BLaER1 (cell line): Measurements from ENCODE around the gene ODAD3.

Experiments used
- H3K27ac ChIP-seq: shearing (Covaris generic); formaldehyde crosslinking; 2 replicates; pipeline ENCODE4 v1.8.1; 2022
- H3K27me3 ChIP-seq: shearing (Covaris generic); formaldehyde crosslinking; 2 replicates; pipeline ENCODE4 v1.8.1; 2022
- H3K36me3 ChIP-seq: shearing (Covaris generic); formaldehyde crosslinking; 2 replicates; pipeline ENCODE4 v1.8.1; 2022
- H3K4me1 ChIP-seq: shearing (Covaris generic); formaldehyde crosslinking; 2 replicates; pipeline ENCODE4 v1.8.1; 2022
- H3K4me2 ChIP-seq: shearing (Covaris generic); formaldehyde crosslinking; 2 replicates; pipeline ENCODE4 v1.8.1; 2022
- H3K4me3 ChIP-seq: shearing (Covaris generic); formaldehyde crosslinking; 2 replicates; pipeline ENCODE4 v1.8.1; 2022
- H3K9ac ChIP-seq: shearing (Covaris generic); formaldehyde crosslinking; 2 replicates; pipeline ENCODE4 v1.8.1; 2022
- H3K9me3 ChIP-seq: shearing (Covaris generic); formaldehyde crosslinking; 2 replicates; pipeline ENCODE4 v1.8.1; 2022
- H4K20me1 ChIP-seq: shearing (Covaris generic); formaldehyde crosslinking; 2 replicates; pipeline ENCODE4 v1.8.1; 2022
- Cebpa-rat ChIP-seq: shearing (Covaris generic); IDR thresholded peaks from 2 replicates; pipeline ENCODE4 v1.8.1; 2022

ODAD3 gene

DNA sequence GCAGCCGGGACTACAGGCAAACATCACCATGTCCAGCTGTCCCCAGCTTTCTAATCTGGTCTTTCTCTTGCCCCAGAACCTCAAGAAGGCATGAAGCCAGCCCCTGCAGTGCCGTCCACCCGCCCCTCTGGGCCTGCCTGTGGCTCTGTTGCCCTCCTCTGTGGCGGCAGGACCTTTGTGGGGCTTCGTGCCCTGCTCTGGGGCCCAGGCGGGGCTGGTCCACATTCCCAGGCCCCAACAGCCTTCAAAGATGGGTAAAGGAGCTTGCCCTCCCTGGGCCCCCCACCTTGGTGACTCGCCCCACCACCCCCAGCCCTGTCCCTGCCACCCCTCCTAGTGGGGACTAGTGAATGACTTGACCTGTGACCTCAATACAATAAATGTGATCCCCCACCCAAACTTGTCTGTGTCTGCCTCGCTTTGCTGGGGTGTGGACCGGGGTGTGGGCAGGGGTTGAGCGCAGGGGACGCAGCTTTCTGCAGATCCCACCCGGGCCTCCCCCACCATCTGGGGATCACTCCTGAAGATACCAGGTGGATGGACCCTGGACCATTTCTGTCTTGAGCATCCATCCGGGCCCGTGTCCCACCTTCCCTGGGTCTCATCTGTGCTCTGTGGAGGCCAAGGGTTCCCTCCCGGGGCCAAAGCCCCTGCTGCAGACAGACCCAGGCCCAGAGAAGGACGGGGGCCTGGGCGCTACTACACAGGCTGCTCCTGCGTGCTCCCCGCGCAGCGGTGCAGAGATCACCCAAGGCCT lies 15.8 kb upstream of the ODAD3 start:
- Histone ChIP-seq H4K20me1 (no peaks in the 10 kb centered on the region; the same call in 1 of the 2 replicates), H3K27ac (no peak overlapping the region), H3K4me2 (no peak overlapping the region), H3K4me1 (peaks cover 7% of the 10 kb centered on the region), H3K9me3 (no peaks in the 10 kb centered on the region), H3K4me3 (no peak overlapping the region), H3K27me3 (no peaks in the 10 kb centered on the region), H3K9ac (no peak overlapping the region), H3K36me3 (peaks cover 53% of the 10 kb centered on the region)
- no peak for TF ChIP-seq Cebpa-rat

DNA sequence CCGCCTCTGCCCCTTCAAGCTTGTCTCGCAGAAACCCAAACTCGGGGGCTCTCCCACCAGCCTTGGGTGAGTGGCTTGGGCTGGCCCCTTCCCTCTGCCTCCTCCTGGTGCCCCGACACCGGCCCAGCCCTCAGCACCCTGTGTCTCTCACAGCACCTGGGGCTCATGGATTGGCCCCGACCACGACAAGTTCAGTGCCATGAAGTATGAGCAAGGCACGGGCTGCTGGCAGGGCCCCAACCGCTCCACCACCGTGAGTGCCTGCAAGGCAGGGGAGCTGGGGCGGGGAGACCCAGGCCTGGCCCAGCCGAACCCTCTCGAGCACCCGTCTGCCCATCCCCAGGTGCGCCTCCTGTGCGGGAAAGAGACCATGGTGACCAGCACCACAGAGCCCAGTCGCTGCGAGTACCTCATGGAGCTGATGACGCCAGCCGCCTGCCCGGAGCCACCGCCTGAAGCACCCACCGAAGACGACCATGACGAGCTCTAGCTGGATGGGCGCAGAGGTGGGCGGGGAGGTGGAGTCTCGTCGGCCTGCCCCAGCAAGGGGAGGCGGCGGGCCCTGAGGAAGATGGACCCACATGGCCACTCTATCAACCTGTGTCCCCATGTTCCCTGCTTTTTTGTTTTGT lies 14.1 kb upstream of the ODAD3 start:
- no peak overlapping the region for H3K9ac ChIP-seq
- no peak for TF ChIP-seq Cebpa-rat
- no peak overlapping the region for H3K27ac ChIP-seq
- peaks cover 16% of the 10 kb centered on the region for H3K4me1 ChIP-seq
- H3K27me3 ChIP-seq: no peaks in the 10 kb centered on the region
- peaks cover 70% of the 10 kb centered on the region for H3K36me3 ChIP-seq
- no peaks in the 10 kb centered on the region for H3K9me3 ChIP-seq
- no peak overlapping the region for H3K4me3 ChIP-seq
- peaks cover 14% of the 10 kb centered on the region for H4K20me1 ChIP-seq
- no peak overlapping the region for H3K4me2 ChIP-seq

DNA sequence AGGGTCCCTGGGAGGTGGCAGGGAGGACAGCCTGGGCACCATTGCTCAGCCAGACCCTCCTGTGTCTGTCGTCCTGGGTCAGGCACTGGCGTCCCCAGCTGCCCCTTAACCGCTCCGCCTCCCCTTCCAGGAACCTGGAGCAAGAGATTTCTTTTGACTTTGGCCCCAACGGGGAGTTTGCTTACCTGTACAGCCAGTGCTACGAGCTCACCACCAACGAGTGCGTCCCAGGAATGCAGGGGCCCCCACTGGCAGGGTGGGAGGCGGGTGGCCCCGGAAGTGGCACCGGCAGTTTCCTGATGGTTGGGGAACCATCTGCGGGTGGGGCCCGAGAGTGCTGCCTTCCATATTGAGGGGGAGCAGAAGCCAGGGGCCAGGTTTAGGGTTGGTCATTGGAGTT lies 13.5 kb upstream of the ODAD3 start:
- H3K4me3 ChIP-seq: no peak overlapping the region
- peaks cover 22% of the 10 kb centered on the region for H3K4me1 ChIP-seq
- no peaks in the 10 kb centered on the region for H3K9me3 ChIP-seq
- no peak overlapping the region for H3K27ac ChIP-seq
- no peak overlapping the region for H3K9ac ChIP-seq
- no peak for TF ChIP-seq Cebpa-rat
- peaks cover 76% of the 10 kb centered on the region for H3K36me3 ChIP-seq
- no peak overlapping the region for H3K4me2 ChIP-seq
- no peaks in the 10 kb centered on the region for H3K27me3 ChIP-seq
- peaks cover 20% of the 10 kb centered on the region for H4K20me1 ChIP-seq

DNA sequence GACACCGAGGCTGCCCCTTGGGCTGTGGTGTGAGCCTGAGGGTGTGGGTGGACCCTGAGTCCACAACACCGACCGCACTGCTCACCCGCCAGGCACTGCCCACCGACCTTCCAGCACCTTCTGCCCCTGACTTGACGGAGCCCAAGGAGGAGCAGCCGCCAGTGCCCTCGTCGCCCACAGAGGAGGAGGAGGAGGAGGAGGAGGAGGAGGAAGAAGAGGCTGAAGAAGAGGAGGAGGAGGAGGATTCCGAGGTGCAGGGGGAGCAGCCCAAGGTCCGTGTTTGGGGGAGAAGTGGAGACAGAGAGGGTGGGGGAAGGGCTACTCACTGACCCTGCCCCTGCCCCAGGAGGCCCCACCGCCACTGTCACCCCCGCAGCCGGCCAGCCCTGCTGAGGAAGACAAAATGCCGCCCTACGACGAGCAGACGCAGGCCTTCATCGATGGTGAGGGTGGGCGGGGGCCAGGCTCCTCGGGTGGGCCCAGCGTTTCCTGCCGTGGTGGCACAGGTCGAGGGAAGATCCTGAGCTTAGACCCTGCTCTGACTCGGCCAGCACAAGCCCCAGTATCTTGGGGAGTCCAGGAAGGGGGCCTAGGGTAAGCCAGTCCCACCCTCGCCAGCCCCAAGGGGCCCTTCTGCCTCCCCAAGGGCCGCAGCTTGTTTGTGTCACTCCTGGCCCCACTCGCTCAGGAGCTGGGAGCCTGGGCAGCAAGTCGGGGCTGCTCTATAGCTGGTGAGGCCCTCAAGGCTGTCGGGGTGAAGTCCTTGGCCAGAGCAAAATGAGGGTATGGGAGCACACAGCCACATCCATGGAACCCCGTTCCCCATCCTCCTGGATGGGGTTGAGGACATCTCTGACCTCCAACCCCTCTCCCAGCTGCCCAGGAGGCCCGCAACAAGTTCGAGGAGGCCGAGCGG lies 12.7 kb upstream of the ODAD3 start:
- Histone ChIP-seq H3K27ac (no peak overlapping the region), H3K4me3 (no peak overlapping the region), H3K4me1 (peaks cover 22% of the 10 kb centered on the region), H3K4me2 (no peak overlapping the region), H4K20me1 (peaks cover 28% of the 10 kb centered on the region), H3K9ac (no peak overlapping the region), H3K27me3 (no peaks in the 10 kb centered on the region), H3K36me3 (peaks cover 85% of the 10 kb centered on the region), H3K9me3 (no peaks in the 10 kb centered on the region)
- no peak for TF ChIP-seq Cebpa-rat

DNA sequence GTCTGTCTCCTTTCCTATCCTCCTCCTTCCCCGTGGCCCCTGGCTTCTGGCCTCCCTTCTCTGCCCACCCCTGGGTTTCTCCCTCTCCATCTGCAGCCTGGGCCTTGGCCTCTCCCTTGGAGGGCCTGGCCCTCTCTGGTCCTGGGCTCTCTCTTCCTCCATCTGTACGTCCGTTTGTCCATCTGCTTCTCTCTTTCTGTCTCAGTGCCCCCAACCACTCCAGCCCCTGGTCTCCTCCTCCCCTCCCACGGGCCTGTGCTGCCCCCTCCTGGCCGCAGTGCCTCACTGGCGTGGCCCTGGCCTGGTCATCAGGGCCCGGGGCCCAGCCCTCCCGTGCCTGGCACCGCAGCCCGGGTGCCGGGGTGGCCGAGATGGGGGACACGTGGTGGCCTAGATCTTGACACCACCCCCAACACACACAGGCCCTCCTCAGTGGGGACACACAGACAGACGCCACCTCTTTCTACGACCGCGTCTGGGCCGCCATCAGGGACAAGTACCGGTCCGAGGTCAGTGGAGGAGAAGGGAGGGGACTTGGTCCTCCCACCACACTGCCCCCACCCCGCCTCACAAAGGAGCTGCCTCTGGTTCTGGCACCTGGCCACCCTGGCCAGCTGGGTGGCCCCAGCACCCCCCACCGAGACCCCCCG lies 11.9 kb upstream of the ODAD3 start:
- H3K36me3 ChIP-seq: peaks cover 93% of the 10 kb centered on the region
- H3K4me2 ChIP-seq: no peak overlapping the region
- no peak for TF ChIP-seq Cebpa-rat
- peaks cover 17% of the 10 kb centered on the region for H3K4me1 ChIP-seq
- H3K27me3 ChIP-seq: no peaks in the 10 kb centered on the region
- H4K20me1 ChIP-seq: peaks cover 37% of the 10 kb centered on the region
- H3K4me3 ChIP-seq: no peak overlapping the region
- no peak overlapping the region for H3K27ac ChIP-seq
- H3K9me3 ChIP-seq: no peaks in the 10 kb centered on the region
- H3K9ac ChIP-seq: no peak overlapping the region

DNA sequence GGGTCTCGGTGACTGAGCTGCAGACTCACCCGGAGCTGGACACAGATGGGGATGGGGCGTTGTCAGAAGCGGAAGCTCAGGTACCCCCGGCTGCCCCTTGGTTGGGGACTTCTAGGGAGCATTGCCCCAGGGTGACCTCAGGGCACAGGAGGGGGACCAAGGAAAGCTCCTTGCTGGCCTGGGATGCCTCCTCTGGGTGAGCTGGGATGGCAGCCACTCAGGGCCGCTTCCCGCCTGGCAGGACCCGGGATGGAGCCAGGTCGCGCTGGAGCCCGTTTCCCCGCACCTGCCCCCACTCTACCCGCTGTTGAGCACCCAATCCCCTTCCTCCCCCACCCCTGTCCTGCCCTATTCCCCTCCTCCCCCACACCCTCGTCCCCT lies 11.3 kb upstream of the ODAD3 start:
- Histone ChIP-seq H4K20me1 (peaks cover 42% of the 10 kb centered on the region), H3K4me2 (no peak overlapping the region), H3K4me1 (peaks cover 16% of the 10 kb centered on the region), H3K4me3 (no peak overlapping the region), H3K36me3 (peaks cover 98% of the 10 kb centered on the region), H3K27ac (no peak overlapping the region), H3K27me3 (no peaks in the 10 kb centered on the region), H3K9ac (no peak overlapping the region), H3K9me3 (no peaks in the 10 kb centered on the region)
- no peak for TF ChIP-seq Cebpa-rat

DNA sequence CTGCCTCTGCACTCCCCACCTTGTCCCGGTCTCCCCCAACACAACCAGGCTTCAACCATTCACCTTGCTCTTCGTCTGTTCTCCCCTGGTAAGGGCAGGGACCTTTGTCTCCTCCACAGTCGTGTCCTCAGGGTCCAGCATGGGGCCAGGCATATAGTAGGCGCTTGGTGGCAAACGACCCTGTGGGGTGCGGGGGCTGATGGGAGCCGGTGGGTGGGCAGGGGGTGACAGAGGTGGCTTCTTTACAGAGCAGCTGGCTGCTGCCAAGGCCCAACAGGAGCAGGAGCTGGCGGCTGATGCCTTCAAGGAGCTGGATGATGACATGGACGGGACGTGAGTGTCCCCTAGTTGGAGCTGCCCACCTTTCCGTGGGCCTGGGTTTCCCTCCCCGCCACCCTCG lies 10.2 kb upstream of the ODAD3 start:
- TF ChIP-seq Cebpa-rat: no peak
- Histone ChIP-seq H3K4me2 (no peak overlapping the region), H4K20me1 (peaks cover 47% of the 10 kb centered on the region), H3K4me3 (no peak overlapping the region), H3K27ac (peak overlapping the region; percentile 25; the same call in 1 of the 2 replicates), H3K9me3 (no peaks in the 10 kb centered on the region), H3K9ac (no peak overlapping the region), H3K36me3 (peaks cover 98% of the 10 kb centered on the region), H3K27me3 (no peaks in the 10 kb centered on the region), H3K4me1 (peaks cover 27% of the 10 kb centered on the region)

DNA sequence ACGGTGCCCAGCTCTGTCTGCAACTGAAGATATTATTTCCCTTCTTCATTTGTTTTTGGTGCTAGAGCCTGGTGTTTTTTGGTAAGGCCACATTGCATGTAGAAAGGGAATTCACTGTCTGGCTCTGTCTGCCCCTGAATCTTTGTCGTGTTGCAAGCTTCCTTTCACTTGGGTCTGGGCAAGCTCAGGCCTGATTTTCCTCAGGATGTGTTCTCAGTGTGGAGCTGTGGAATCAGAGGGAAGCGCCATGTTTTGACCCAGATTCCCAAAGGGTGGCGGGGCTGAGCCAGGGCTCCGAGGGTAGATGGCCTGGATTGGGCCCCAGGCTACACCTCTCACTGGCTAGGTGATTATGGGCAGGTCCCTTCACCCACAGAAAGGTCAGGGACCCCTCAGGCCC lies 9.1 kb upstream of the ODAD3 start:
- peaks cover 47% of the 10 kb centered on the region for H4K20me1 ChIP-seq
- no peak for TF ChIP-seq Cebpa-rat
- H3K36me3 ChIP-seq: peaks cover 97% of the 10 kb centered on the region
- peak overlapping the region; percentile 49 for H3K9ac ChIP-seq
- H3K9me3 ChIP-seq: no peaks in the 10 kb centered on the region
- H3K4me3 ChIP-seq: no peak overlapping the region
- H3K27me3 ChIP-seq: no peaks in the 10 kb centered on the region
- H3K4me1 ChIP-seq: peaks cover 27% of the 10 kb centered on the region
- peak overlapping the region; percentile 37 for H3K4me2 ChIP-seq
- peak overlapping the region; percentile 25 for H3K27ac ChIP-seq

DNA sequence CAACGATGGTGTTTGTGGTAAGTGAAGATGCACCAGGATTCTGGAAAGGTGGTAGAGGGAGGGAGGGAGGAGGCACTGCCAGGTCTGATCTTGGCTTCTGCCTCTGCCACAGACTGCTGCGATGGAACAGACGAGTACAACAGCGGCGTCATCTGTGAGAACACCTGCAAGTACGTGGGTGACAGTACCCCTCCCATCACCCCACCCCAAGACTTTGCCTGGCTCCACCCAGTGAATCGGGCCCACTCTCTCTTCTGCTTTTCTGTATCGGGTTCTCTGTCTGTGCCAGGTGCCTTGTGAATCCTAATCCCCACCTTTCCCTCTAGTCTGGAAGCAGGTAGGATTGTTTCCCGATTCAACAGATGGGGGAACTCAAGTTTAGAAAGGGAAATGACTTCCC lies 3.0 kb upstream of the ODAD3 start:
- H3K4me3 ChIP-seq: no peak overlapping the region
- peaks cover 37% of the 10 kb centered on the region for H3K4me1 ChIP-seq
- H3K4me2 ChIP-seq: no peak overlapping the region
- H3K36me3 ChIP-seq: peaks cover 67% of the 10 kb centered on the region
- peaks cover 22% of the 10 kb centered on the region for H4K20me1 ChIP-seq
- no peak overlapping the region for H3K9ac ChIP-seq
- H3K9me3 ChIP-seq: no peaks in the 10 kb centered on the region
- no peaks in the 10 kb centered on the region for H3K27me3 ChIP-seq
- TF ChIP-seq Cebpa-rat: no peak
- no peak overlapping the region for H3K27ac ChIP-seq
